GM12878 (cell line): ENCODE results near the gene HAND2.

ENCODE experiments used
- CTCF ChIP-seq, 3 experiments: IDR thresholded peaks in 2 of 3; conservative IDR thresholded peaks in 1 of 3; 2 replicates each; pipeline ENCODE4 v1.5.1; 2011; ENCODE audit warnings: low read depth in 3 of 3, low read length in 3 of 3, mild to moderate bottlenecking in 3 of 3, control low read depth in 2 of 3, moderate library complexity in 2 of 3, inconsistent platforms in 1 of 3, mixed read lengths in 1 of 3; ENCODE audit not compliant: control insufficient read depth in 2 of 3, insufficient read depth in 1 of 3; ENCODE audit errors: extremely low read depth in 1 of 3
- EZH2 ChIP-seq: IDR thresholded peaks from 2 replicates; pipeline ENCODE4 v1.6.1; 2012; ENCODE audit warnings: low read depth, mild to moderate bottlenecking, control low read depth, inconsistent platforms, low read length, borderline replicate concordance; ENCODE audit not compliant: control insufficient read depth
- GABPA ChIP-seq: IDR thresholded peaks from 2 replicates; pipeline ENCODE4 v1.6.1; 2014; ENCODE audit warnings: antibody characterized with exemption, low read depth, mild to moderate bottlenecking, inconsistent platforms
- TCF12 ChIP-seq: IDR thresholded peaks from 2 replicates; pipeline ENCODE4 v1.6.1; 2011; ENCODE audit warnings: low read depth, mild to moderate bottlenecking, low read length
- TCF7 ChIP-seq: IDR thresholded peaks from 2 replicates; pipeline ENCODE4 v1.6.1; 2014; ENCODE audit warnings: antibody characterized with exemption, borderline replicate concordance

DNA sequence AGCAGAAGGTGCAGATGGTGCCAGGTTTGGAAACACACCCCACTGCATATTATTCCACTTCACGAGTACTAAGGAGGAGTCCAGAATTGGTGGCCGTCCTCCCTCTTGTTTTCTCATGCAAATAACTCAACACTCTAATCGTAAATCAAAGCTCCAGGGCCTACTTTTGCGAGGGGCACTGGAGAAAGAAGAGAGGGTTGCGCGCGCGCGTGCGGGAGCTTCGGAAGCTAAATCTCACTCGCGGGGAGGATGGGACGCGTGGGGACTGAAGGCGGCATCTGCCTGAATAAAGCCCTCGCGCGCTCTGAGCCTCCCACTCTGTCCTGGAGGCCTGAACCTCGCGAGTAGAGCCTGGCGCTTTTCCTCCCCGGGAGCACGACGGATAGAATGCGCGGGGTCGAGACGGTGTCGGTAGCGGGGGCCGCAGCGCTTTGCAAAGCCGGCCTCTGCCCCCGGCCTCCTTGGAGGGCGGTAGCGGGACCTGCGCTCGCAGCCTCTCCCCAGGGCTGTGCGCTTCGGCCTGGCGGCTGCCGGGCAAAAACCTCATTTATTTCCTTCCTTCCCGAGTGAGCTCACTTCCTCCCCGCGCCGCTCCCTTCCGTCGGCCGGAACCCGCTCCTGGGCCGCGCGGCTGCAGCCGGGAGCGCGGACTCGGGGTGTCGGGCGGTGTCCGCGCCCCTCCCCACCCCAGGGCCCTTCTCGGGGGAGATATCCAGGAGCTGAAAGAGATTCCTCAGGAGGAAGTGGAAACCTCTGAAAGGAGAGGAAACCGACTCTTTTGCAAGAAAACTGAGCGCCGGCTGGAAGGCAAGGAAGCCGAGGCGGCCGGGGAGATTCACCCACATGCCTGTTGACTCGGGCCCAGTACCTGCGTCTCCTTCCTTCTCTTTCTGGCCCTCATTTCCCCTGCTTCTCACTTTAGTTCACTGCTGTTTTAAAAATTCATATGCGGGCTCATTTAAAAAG, 20.7 kb downstream of the HAND2 start:
- TF ChIP-seq CTCF (IDR thresholded peaks at IDR 0.05 in 2 of 3, conservative IDR thresholded peaks at IDR 0.05 in 1 of 3; ENCODE audit: control insufficient read depth in 2 of 3, extremely low read depth in 1 of 3, insufficient read depth in 1 of 3, low read depth in 3 of 3, low read length in 3 of 3) (no peak), TCF12 (no peak), EZH2 (no peak), GABPA (no peak), TCF7 (no peak)
